ENCODE results near the gene TPI1.

TPI1 gene

DNA sequence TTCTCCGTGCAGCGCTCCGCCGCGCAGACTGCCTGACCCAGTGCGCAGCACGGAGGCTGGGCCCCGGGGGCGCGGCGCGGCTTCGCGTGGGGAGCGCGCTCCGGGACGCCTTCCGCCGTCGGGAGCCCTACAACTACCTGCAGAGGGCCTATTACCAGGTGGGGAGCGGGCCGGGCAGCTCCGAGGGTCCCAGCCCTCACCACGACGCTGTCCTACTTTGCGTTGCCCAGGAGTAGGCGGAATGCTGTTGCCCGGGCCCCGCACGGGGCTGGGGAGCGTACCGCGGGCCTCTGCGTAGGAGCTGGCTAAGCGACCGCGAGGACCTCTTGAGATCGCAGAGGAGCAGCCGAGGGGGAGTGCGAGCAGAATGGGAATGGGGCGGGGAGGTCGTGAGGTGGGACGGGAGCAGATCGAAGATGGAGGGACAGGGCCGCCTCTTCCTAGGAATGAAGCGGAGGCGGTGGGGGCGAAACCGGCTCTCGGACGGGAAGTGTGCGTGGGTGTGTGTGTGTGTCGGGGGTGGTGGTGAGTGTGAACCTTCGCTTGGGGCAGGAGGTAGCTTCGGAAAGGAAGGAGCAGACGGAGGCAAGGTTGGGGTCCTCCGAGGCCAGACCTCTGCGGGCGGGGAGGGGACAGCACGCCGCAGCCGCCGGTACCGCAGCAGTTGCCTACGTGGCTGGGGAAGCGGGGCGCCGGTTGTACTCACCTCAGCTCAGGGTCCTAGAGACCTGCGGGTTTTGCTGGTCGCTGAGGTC is 38.4 kb upstream of the TPI1 start:
- DNase-seq (ENCODE audit: low read depth in 4 of 4, low spot score in 1 of 4): peak in 2 of 4 experiments; percentile 14 to 30

DNA sequence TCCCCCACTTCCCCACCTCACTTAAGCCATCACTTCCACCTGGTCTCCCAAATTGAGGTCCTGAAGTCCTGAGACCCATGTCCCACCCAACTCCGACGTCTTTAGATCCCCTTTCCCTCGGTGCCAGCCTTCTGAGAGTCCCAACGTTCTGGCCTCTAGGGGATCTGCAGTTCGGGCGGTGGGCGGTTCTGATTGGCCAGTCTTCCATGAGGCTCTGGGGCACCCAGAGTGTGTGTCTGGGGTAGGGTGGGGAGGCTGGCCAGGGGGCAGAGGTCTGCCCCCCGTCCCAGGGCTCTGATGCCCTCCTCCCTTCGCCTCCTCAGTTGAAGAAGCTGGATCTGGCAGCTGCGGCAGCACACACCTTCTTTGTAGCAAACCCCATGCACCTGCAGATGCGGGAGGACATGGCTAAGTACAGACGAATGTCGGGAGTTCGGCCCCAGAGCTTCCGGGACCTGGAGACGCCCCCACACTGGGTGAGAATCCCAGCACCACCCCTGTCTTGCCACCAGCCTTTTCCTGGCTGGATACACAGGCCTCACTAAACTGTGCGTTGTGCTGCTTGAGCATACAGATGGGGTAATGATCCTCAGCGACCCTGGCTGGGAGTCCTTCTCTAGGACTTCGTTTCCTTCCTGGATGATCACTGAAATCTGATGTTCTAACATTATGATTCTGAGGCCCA is 37.7 kb upstream of the TPI1 start:
- DNase-seq (ENCODE audit: low read depth in 4 of 4, low spot score in 1 of 4): no peak

DNA sequence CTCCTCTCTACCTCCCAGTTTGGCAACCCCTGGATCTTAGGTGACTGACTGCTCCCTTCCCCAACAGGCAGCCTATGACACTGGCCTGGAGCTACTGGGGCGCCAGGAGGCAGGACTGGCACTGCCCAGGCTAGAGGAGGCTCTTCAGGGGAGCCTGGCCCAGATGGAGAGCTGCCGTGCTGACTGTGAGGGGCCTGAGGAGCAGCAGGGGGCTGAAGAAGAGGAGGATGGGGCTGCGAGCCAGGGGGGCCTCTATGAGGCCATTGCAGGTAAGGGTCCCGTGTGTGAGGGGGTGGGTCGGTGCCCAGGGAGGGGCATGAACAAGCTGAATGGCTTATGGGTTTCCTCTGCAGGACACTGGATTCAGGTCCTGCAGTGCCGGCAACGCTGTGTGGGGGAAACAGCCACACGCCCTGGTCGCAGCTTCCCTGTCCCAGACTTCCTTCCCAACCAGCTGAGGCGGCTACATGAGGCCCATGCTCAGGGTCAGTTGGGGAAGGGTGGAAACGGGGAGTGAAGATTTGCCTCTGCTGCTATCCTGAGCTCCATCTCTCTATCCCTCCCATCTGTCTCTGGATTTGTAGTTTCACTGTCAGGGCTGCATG is 36.9 kb upstream of the TPI1 start:
- DNase-seq (ENCODE audit: low read depth in 4 of 4, low spot score in 1 of 4): no peak

DNA sequence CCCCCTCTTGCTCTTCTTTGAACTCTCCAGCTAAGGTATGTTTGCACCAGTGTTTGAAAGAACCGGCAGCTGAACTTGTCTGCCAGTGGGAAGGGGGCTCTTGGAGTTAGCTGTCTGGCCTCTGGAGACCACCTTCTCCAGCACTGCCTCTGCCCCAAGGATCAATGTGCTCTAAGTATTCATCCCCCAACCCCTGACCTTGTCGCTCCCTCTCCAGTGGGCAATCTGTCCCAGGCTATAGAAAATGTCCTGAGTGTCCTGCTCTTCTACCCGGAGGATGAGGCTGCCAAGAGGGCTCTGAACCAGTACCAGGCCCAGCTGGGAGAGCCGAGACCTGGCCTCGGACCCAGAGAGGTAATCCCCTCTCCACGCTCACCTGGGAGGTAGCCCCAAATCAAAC is 36.3 kb upstream of the TPI1 start:
- DNase-seq (ENCODE audit: low read depth in 4 of 4, low spot score in 1 of 4): no peak

DNA sequence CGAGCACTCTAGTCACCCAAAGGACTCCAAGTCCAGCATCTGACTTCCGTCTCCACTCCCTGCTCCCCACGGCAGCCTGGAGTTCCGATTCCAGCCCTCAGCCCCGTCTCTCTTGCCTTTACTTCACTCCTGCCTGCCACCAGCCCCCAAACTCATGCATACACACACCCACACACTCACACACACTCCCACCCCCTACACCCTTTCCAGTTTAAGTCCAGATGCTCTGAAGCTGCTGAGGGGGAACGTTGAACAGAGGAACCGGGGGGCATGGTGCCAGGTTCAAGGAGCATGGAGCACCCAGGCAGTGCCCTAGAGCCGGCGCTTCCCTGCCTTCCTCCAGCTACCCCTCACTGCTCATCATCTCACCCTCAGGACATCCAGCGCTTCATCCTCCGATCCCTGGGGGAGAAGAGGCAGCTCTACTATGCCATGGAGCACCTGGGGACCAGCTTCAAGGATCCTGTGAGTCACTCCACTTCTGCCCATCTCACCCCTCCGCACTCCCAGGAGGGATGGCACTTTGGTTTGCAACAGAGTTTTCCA is 35.8 kb upstream of the TPI1 start:
- DNase-seq (ENCODE audit: low read depth in 4 of 4, low spot score in 1 of 4): no peak

DNA sequence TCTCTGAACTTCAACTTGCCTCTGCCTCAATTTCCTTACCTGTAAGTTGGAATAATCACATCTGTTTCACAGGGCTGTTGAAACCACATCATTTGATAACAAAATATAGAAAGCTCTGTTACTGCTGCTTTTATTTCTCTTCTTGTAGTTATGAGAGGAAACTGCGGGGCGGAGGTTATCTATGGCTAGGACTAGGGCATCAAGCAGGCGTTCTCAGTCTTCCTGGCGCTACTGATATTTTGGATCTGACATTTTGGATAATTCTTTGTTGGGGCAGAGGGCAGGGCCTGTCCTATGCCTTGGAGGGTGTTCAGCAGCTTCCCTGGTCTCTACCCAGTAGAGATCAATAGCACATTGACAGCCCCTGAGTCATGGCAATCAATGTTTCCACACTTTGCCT is 35.2 kb upstream of the TPI1 start:
- DNase-seq (ENCODE audit: low read depth in 4 of 4, low spot score in 1 of 4): no peak

DNA sequence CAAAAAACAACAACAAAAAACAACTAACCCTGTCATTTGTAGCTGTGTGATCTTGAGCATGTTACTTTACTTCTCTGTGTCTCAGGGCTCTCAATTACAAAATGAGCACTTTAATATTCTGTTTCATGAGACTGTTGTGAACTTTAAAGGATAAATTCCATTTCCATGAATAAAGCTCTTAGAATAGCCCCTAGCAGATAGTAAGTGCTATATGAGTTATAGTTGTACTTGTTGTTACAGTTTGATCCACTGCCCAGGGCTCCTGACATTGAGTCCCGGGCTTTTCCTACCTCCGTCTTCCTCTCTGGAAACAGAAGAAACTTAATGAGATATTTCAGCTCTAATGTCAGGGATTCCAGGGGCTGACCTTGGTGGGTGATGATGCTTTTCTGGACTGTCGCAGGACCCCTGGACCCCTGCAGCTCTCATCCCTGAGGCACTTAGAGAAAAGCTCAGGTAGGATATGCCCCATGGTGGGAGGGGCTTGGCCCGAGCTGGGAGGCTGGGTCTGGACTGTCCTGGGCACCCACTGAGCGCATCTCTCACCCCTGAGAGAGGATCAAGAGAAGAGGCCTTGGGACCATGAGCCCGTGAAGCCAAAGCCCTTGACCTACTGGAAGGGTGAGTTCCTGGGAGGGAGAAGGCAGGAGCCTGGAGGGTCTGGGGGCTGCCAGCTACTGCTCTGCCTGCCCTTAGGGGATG is 34.0 kb upstream of the TPI1 start:
- DNase-seq (ENCODE audit: low read depth in 4 of 4, low spot score in 1 of 4): no peak

DNA sequence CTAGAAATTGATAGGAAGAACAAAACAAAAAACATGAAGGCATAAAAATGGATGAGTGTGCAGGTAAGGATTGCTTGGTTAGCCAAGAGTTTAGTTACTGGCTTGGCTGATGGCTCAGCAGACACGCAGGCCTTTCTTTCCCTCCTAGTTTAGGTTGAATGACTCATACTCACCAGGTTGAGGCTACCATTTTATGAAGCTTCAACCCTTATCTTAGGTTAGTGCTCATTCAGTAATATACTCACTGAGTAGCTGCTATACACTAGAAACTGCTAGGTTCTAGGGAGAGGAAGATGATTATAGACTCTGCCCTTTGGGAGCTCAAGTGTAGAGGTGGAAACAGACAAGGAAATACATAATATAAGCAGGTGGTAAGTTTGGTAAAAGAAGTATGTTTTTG is 33.1 kb upstream of the TPI1 start:
- DNase-seq (ENCODE audit: low read depth in 4 of 4, low spot score in 1 of 4): no peak

DNA sequence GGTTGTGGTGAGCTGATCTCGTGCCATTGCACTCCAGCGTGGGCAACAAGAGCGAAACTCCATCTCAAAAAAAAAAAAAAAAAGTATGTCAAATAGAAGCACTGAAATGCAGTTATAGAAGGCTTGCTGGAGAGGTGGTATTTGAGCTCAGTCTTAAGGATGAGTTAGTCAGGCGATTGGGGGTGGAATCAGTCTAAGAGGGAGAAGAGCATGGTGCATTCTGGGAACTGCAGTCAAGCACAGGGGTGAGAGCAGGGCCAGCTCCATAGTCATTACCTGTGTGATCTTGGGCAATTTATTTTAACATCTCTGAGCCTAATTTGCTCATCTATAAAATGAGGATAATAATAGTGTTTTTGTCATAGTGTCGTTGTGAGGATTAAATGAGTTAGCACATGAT is 32.5 kb upstream of the TPI1 start:
- DNase-seq (ENCODE audit: low read depth in 4 of 4, low spot score in 1 of 4): no peak

DNA sequence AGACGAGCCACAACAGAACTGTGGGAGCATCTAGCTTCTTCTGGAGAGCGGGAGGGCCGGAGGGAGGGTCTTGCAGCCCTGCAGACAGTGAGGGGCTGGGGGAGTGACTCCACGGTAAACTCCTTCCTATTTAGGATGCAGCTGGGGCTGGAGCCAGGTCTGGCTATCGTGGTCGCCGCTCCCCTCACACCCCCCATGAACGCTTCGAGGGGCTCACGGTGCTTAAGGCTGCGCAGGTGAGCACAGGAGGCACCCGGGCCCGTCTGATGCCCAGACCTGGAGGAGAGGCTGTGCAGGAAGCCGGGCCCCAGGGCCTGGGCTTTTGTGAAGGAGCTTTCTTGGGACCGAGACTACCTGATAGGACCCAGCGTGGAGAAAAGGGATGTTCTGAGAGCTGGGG is 30.5 kb upstream of the TPI1 start:
- DNase-seq (ENCODE audit: low read depth in 4 of 4, low spot score in 1 of 4): no peak

DNA sequence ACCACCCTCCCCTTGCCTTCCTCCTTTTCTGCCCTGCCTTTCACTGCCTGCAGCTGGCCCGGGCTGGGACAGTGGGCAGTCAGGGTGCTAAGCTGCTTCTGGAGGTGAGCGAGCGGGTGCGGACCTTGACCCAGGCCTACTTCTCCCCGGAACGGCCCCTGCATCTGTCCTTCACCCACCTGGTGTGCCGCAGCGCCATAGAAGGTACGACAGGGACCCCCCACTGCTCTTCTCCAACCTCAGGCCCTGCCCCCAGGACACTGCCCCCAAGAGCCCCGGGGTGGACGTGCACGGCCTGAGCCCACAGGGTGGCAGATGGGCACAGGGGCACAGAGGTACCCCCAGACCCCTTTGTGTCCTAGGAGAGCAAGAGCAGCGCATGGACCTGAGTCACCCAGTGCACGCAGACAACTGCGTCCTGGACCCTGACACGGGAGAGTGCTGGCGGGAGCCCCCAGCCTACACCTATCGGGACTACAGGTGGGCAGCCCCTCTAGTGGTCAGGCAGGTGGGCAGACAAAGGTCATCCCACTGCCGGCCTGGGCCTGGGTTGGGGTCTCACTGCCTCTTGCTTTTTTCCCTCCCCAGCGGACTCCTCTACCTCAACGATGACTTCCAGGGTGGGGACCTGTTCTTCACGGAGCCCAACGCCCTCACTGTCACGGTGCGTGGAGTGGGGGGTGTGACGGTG is 29.8 kb upstream of the TPI1 start:
- DNase-seq (ENCODE audit: low read depth in 4 of 4, low spot score in 1 of 4): no peak

DNA sequence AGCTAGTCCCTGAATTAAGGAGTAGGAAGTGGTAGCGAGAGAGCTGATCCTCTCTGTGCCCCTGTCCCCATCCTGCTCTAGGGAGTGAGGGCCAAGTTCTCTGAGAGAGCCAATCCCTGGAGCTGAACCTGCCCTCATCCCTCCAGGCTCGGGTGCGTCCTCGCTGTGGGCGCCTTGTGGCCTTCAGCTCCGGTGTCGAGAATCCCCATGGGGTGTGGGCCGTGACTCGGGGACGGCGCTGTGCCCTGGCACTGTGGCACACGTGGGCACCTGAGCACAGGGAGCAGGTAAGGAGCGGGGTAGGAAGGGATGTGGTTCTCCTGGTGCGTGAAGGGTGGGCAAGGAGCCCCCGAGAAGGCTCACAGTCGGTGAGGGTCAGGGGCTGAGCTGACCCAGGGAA is 28.5 kb upstream of the TPI1 start:
- DNase-seq (ENCODE audit: low read depth in 4 of 4, low spot score in 1 of 4): no peak

DNA sequence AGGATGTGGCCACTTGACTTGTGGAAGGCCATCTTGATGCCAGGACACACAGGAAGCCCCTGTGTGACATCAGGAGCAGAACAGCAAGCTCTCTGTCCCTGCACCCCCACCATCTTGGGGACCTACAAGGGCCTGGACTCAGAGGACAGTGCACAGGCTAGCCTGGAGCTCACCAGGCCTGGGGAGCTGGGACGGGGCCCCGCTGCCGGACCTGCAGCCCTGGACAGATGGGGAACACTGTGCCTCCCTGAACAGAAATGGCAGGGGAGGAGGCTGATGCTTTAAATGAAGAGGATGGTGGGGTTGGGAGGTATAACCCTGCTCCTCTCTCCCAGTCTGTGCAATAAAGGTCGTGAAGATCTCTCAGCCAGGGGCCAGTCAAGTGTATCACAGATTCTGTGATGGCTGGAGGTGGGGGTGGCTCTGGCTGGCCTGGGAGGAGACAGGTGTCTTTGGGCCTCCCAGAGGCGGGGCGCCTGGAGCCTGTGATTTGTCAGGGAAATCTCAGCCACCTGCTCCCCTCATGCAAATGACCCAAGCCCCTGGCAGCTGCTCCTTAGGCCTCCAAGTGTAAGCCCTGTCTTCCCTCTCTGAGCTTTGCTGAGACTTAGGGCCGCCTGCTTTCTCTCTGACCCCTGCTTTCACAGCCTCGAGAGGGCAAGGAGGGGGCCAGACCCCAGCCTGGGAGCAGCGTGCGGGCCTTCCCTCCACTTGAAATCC is 27.7 kb upstream of the TPI1 start:
- no peak for DNase-seq (ENCODE audit: low read depth in 4 of 4, low spot score in 1 of 4)

DNA sequence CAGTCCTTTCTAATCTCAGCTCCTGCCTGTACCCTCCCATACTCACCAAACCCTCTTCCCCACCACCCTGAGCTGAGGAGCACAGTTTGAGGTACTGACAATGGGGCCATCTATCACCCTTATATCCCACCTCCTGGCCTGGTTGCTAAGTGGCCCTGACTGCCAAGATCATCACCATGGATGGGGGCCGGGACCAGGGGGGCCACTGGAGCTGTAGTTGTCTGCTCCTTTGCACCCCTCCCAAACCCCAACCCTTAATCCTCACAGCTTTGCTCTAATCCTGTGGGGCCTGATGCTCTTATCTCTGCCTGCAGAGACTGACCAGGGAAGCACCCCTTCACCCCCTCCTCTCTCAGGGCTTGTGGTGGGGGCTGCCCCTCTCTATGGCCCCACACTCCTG is 27.0 kb upstream of the TPI1 start:
- DNase-seq (ENCODE audit: low read depth in 4 of 4, low spot score in 1 of 4): no peak

DNA sequence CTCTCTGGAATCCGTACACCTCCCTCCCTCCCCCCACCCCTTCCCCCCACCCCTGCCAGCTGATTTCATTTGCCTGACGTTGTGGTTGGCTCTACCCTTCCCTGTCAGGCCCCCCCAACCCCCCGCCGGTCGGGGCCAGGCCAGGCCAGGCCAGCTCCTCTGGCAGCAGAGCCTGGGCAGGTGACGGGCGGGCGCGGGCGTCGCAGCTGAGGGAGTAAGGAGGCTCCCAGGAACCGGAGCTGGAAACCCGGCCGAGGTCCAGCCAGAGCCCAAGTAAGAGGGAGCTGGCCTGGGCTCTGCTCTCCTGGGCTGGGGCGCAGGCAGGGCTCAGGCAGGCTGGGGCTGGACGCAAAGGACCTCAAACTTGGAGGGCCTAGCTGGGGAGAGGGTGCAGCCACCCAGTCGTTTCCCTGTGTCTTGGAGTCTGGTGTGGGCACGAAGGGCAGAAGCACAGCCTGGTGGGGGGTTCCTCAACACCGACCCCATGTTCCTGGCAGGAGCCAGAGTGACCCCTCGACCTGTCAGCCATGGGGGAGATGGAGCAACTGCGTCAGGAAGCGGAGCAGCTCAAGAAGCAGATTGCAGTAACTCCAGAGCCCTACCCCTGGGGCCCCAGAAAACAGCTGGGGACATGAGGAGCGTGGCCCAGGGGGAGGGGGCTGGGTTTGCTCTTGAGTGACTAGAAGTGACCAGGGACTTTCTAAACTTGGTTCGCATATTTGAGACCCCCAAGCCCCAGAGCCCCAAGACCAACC is 26.4 kb upstream of the TPI1 start, which contains the start of gene GNB3:
GNB3 (plus strand) TSS at position 165 of the 755 bp plus-strand sequence; CDS start at position 528, 363 bp downstream.
- DNase-seq (ENCODE audit: low read depth in 4 of 4, low spot score in 1 of 4): no peak

DNA sequence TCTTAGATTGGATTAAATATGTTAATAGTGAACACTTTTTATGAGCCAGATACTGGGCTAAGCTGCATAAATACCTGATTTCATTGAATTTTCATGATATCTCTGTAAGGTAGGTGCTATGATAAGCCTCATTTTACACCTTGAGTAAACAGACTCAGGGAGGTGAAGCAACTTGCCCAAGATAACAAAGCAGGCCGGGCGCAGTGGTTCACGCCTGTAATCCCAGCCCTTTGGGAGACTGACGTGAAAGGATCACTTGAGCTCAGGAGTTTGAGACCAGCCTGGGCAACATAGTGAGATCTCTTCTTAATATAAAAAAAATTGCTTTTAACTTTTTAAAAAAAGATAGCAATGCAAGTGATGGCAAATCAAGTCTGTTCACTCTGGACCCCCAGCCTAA is 25.3 kb upstream of the TPI1 start:
- DNase-seq (ENCODE audit: low read depth in 4 of 4, low spot score in 1 of 4): no peak

DNA sequence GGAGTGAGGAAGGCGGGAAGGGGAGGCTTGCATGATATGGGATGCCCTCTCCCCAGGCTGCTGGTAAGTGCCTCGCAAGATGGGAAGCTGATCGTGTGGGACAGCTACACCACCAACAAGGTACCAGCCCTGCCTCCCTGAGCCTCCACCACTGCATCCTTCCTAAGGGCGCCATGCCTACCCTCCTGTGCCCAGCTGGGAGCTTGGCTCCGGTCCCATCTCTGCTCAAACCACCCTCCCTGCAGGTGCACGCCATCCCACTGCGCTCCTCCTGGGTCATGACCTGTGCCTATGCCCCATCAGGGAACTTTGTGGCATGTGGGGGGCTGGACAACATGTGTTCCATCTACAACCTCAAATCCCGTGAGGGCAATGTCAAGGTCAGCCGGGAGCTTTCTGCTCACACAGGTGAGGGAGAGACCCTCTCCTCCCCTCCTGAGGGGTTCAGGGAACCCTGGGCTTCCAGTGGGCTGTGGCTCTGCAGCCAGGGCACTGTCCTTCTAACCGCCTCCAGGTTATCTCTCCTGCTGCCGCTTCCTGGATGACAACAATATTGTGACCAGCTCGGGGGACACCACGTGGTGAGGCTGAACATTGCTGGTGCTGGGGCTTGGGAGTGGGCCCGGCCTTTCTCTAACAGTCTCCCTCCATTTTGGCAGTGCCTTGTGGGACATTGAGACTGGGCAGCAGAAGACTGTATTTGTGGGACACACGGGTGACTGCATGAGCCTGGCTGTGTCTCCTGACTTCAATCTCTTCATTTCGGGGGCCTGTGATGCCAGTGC is 24.0 kb upstream of the TPI1 start:
- no peak for DNase-seq (ENCODE audit: low read depth in 4 of 4, low spot score in 1 of 4)

DNA sequence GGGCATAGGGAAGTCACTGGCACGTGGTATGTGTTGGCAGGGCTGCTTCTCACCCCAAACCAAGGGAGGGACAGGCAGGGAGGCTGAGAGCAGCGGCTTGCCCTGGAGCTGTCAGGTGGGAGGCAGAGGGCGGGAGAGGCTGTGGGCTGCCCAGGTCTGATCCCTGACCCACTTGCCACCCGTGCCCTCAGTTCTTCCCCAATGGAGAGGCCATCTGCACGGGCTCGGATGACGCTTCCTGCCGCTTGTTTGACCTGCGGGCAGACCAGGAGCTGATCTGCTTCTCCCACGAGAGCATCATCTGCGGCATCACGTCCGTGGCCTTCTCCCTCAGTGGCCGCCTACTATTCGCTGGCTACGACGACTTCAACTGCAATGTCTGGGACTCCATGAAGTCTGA is 21.9 kb upstream of the TPI1 start:
- no peak for DNase-seq (ENCODE audit: low read depth in 4 of 4, low spot score in 1 of 4)

All from stimulated activated CD4-positive, alpha-beta T cell treated with anti-CD3 and anti-CD28 coated beads, Interleukin-1b, Interleukin-23, amount 100 ng/mL, for 24 hours (primary cell).